HG02973 (cell line): ENCODE measurements around the gene LUC7L3.
"Not testable (repeated sequence)": the region's sequence is repeated elsewhere in the genome, so short reads cannot be mapped to it uniquely, and the experiment has no call there.

Experiments used
- ATAC-seq: cut with Tn5 transposase; IDR thresholded peaks from one replicate; pipeline ENCODE4 v1.9.1; 2021; ENCODE audit warnings: moderate library complexity; ENCODE audit not compliant: unreplicated experiment

Gene LUC7L3

DNA sequence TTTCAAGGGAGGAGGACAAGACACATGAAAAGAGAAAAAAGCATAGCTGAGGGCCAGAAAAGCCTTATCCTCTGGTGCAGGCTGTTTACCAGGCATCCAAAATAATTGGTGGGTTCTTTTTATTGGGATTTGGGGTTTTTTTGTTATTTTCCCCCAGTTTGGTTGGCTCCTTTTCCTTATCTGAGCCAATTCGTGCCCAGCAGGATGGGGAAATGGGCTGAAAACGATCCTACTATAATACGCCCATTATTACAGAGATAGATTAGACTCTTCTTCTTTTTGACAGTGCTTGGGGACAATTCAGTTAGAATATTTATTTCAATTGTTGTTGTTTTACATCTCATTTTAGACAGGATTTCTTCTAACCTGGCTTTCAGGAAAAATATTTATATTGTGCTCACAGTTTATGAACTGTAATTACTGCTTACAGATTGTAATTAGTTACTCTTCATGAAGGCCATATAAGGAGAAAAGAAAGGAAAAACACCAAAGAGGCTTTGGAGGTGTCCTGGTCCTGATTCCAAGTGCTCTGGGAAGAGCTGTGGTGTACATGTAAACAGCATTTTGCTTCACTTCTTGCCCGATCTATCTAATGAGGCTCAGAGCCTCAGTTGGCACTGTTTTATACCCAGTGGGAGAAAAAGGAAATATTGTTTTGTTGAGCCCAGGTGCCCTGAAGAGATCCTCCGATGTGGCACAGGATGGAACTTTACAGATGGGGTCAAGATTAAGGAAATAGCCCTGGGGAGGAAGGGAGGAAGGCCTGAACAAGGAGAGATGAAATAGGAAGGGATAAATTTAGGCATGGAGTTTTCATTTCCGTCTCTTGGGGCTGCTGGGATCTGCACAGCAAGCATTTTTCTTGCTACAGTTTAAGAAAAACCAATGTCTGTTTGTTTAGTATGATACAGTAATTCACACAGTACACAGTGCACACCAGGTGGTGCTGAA, 11.1 kb upstream of the LUC7L3 start:
- ATAC-seq, result no peak

- ATAC-seq, result not testable (repeated sequence)
These were observed 10.3 kb upstream of the LUC7L3 start for GRCh38 chr17:50709053-50709452.

GRCh38 chr17:50710025-50710424, 9.4 kb upstream of the LUC7L3 start:
- ATAC-seq, result no peak

DNA sequence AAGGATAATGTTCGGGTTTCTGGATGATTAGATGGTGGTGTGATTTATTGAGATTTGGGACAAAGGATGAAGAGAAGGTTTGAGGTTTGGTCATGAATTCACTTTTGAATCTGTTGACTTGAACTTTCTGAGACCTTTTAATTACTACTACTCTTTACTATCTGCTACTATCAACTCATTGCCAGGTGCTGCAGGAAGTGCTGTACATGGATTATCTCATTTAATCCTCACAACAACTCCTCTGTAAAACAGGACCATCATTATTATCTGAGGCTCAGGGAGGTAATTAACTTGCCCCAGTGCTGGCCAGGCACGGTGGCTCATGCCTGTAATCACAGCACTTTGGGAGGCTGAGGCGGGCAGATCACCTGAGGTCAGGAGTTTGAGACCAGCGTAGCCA, 8.8 kb upstream of the LUC7L3 start:
- ATAC-seq, result no peak

DNA sequence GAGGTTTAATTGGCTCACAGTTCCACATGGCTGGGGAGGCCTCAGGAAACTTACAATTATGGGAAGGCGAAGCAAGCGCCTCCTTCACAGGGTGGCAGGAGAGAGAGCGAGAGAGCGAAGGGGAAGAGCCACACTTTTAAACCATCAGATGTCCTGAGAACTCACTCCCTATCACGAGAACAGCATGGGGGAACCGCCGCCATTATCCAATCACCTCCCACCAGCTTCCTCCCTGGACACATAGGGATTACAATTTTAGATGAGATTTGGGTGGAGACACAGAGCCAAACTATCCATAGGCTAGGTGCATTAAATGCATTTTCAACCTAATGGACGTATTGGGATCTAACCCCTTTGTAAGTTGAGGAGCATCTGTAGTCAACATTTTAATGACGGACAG, 6.8 kb upstream of the LUC7L3 start:
- ATAC-seq, result no peak

DNA sequence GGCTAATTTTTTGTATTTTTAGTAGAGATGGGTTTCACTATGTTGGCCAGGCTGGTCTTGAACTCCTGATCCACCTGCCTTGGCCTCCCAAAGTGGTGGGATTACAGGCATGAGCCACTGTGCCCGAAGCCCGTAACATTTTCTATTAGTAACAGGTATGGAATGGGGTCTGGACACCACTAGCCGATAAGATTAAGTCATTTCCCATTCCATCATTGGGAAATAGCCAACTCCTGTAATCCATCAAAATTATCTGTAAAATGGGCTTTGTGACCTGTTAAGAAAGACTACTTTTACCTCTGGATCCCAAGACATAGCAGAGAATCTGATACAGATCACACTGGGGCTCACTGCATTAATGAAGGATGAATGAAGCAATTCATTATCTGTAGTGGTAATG, 3.9 kb upstream of the LUC7L3 start:
- ATAC-seq, result no peak

DNA sequence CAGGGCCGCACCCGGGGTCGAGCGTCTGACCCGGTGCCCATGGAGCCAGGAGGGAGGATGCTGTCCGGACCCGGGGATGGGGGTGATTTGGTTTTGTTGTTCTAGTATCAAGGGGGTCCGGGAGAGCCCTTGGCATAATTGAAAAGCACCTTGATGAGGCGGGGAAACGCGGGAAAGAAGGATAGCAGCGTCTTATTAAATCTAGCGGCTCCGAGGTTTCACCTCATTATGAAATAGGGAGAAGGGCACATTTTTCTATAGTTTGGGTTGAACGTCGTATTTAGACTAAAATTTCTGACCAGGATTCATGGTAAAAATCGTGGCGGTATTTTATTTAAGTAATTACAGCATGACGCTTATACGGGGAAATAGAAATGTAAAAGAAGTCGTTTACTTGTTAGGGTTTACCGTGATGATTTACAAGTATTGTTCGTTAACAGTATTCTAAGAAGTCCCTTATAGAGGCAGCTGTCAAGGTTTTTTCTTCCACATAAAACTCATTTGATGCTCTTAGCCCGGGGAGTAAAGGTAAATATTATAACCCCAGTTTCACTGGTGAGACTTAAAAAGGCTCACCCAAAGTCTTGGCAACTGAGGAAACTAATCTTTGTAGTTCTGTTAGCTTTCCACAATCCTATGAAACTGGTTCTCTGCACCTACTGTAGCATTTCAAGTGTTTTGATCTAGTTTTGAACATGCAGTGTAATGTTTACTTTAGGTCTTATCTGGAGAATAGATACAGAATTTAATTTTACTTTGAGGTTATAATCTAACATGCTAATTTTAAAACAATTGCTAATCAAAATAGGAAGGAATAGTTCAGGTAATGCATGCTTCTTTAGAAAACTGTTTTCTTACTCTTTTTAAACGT, 756 bp downstream of the LUC7L3 start:
- ATAC-seq, result no peak

GRCh38 chr17:50721194-50722010, 2.0 kb downstream of the LUC7L3 start:
- no peak for ATAC-seq

- no peak for ATAC-seq
These were observed 3.3 kb downstream of the LUC7L3 start for GRCh38 chr17:50722746-50723145.

DNA sequence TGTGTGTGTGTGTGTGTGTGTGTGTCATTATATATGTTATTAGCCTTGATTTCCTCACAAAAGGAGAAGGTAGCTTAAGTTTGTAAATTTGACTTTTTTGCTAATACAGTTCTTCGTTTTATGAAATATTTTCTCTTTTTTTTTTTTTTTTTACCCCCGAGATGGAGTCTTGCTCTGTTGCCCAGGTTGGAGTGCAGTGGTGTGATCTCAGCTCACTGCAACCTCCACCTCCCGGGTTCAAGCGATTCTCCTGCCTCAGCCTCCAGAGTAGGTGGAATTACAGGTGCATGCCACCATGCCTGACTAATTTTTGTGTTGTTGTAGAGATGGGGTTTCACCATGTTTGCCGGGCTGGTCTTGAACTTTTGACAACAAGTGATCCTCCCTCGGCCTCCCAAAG, 5.2 kb downstream of the LUC7L3 start:
- ATAC-seq, result not testable (repeated sequence)

DNA sequence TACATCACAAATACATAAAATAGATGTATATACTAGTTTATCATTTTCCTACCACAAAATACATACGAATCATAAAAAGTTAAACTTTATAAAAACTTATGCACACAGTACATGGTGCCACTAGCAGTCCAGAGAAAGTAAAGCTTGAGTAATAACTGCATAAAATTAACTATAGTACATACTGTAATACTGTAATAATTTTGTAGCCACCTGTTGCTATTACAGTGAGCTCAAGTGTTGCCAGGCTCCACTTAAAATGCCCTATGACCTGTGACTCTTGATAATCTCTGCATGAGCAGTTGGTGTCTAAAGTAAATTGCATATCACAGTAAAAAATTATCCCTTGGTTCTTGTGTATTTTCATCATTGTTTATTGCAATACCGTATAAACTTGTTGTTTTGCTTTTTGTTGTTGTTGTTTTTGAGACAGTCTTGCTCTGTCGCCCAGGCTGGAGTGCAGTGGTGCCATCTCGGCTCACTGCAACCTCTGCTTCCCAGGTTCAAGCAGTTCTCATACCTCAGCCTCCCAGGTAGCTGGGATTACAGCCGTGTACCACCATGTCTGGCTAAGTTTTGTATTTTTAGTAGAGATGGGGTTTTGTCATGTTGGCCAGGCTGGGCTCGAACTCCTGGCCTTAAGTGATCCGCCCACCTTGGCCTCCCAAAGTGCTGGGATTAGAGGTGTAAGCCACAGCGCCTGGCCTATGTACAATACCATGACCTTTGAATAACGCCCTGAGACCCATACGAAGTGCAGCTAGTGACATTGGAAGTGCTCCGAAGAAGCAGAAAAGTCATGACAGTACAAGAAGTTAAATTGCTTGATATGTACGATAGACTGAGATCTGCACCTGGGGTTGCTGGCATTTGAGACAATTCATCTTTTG, 6.6 kb downstream of the LUC7L3 start:
- no peak for ATAC-seq

DNA sequence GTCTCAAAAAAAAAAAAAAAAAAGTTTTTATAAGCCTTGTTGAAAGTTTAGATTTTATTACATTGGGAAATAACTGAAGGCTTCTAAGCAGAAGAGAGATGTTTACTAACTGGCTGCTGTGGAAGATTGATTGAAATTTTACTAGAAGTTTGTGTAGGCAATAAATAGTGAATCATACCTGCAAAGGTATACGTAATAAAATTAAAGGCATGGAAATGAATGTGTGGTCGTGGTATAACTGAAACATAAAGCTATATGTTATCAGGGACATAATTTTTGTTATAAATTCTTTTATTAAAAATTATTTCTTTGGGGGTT, 8.7 kb downstream of the LUC7L3 start:
- ATAC-seq, result no peak

GRCh38 chr17:50728881-50729765, 9.7 kb downstream of the LUC7L3 start:
- ATAC-seq, result no peak

- ATAC-seq, result no peak
These were observed 12.4 kb downstream of the LUC7L3 start for GRCh38 chr17:50731575-50732460.

GRCh38 chr17:50735287-50735686, 15.9 kb downstream of the LUC7L3 start:
- ATAC-seq, result no peak

GRCh38 chr17:50737118-50737698, 17.8 kb downstream of the LUC7L3 start:
- ATAC-seq, result no peak

GRCh38 chr17:50739098-50739497, 19.7 kb downstream of the LUC7L3 start:
- ATAC-seq, result no peak

DNA sequence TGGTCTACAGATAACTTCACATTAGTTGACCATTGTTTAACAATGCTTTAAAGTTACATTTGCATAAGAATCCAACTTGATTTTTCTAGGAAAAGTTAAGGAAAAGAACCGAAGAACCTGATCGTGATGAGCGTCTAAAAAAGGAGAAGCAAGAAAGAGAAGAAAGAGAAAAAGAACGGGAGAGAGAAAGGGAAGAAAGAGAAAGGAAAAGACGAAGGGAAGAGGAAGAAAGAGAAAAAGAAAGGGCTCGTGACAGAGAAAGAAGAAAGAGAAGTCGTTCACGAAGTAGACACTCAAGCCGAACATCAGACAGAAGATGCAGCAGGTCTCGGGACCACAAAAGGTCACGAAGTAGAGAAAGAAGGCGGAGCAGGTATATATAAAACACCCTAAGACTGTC, 26.2 kb downstream of the LUC7L3 start:
- no peak for ATAC-seq
